SK-N-SH treated with all-trans-retinoic acid at 6 μM for 48 hours (cell line): ENCODE data around the gene LAMA5.

Experiments
- BACH2 ChIP-seq: fragments of 250-450 bp; sonication (Bioruptor Pico); IDR thresholded peaks from 2 replicates; pipeline ENCODE4 v1.9.0; 2021; ENCODE audit warnings: mild to moderate bottlenecking, borderline replicate concordance
- CREB5 ChIP-seq: fragments of 250-450 bp; sonication (Bioruptor Pico); IDR thresholded peaks from 2 replicates; pipeline ENCODE4 v1.5.1; 2020; ENCODE audit warnings: low read depth, mild to moderate bottlenecking, moderate library complexity
- PATZ1 ChIP-seq: fragments of 250-450 bp; sonication (Bioruptor Pico); IDR thresholded peaks from 2 replicates; pipeline ENCODE4 v1.8.0; 2020; ENCODE audit warnings: mild to moderate bottlenecking, moderate library complexity, borderline replicate concordance
- PPARA ChIP-seq: fragments of 250-450 bp; sonication (Bioruptor Pico); IDR thresholded peaks from 2 replicates; pipeline ENCODE4 v1.5.0; 2020; ENCODE audit warnings: mild to moderate bottlenecking, borderline replicate concordance
- ZC3H10 ChIP-seq: fragments of 250-450 bp; sonication (Bioruptor Pico); IDR thresholded peaks from 2 replicates; pipeline ENCODE4 v1.5.1; 2021; ENCODE audit warnings: mild to moderate bottlenecking, moderate library complexity
- ZFP3 ChIP-seq: fragments of 250-450 bp; sonication (Bioruptor Pico); IDR thresholded peaks from 2 replicates; pipeline ENCODE4 v1.5.0; 2020; ENCODE audit warnings: mild to moderate bottlenecking, moderate library complexity
- ZFP30 ChIP-seq: fragments of 450-650 bp; formaldehyde crosslinking; IDR thresholded peaks from 2 replicates; pipeline ENCODE4 v1.5.0; 2022; ENCODE audit warnings: mild to moderate bottlenecking, moderate library complexity
- ZNF70 ChIP-seq: fragments of 450-650 bp; formaldehyde crosslinking; IDR thresholded peaks from 2 replicates; pipeline ENCODE4 v1.5.0; 2020; ENCODE audit warnings: mild to moderate bottlenecking, moderate library complexity

GRCh38 chr20:62289898-62290297, 77.2 kb downstream of the LAMA5 start:
- TF ChIP-seq ZNF70 (CRISPR knock-in tag) (no peak), ZC3H10 (no peak), ZFP30 (CRISPR knock-in tag) (no peak), BACH2 (no peak), PATZ1 (CRISPR knock-in tag) (no peak), CREB5 (CRISPR knock-in tag) (no peak), ZFP3 (CRISPR knock-in tag) (no peak), PPARA (CRISPR knock-in tag) (no peak)
